RWPE1 (cell line): ENCODE data around the gene COX8A.
A peak's percentile ranks its signal among the peaks of the same experiment; 100 is the strongest.

Experiments
- CTCF ChIA-PET: fragments of 350-600 bp; sonication (Branson Sonifier 250); formaldehyde crosslinking; extraction: SDS; loops from one replicate; lab custom pipeline; 2021; lab: Yijun Ruan, JAX
- POLR2A ChIA-PET: fragments of 400-600 bp; formaldehyde crosslinking; extraction: SDS; loops from one replicate; lab custom pipeline; 2020; ENCODE audit warnings: antibody characterized with exemption; ENCODE audit not compliant: low non-redundant PET; lab: Yijun Ruan, JAX
- DNase-seq: peaks from one replicate; pipeline ENCODE4 v3.0.0; 2012; ENCODE audit warnings: low spot score
- H3K27ac ChIP-seq: fragments of 450-650 bp; 2 replicates; pipeline ENCODE4 v1.5.1; 2017
- TF ChIP-seq, protein P1 (sequence below): fragments of 450-650 bp; conservative IDR thresholded peaks from 2 replicates; pipeline ENCODE4 v1.5.1; 2017; ENCODE audit warnings: low read depth, mild to moderate bottlenecking

COX8A gene, protein sequence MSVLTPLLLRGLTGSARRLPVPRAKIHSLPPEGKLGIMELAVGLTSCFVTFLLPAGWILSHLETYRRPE

DNA sequence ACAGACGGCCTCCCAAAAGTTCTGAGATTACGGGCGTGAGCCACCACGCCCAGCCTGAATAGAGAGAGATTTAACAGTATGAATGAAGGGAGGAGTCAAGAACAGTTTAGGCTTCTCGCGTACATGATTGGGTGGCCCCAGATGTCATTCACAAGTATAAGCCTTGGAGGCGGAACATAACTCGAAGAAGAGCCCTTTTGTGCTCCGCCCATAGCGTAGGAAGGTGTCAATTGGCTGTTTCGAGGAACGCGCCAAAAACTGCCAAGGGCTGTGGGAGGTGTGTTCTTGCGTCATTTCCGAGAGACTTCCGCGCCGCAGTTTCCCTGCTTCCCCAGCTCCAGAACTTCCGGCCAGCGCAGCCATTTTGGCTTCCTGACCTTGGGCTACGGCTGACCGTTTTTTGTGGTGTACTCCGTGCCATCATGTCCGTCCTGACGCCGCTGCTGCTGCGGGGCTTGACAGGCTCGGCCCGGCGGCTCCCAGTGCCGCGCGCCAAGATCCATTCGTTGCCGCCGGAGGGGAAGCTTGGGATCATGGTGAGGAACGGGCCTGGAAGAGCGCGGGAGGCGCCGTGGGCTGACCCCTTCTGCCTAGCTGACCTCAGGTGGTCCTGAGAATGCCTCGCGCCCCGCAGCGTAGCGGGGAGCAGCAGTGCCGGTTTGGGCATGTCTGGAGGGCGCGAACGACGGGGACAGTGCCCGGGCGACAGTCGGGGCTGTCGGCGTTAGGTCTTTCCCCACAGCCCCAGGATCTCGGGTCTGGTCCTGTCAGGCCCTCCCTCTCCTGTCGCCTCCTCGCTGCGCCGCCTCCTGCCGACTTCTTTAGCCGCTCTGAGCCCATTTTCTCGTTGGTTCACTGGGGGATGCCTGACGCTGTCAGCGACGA is at the start of gene COX8A:
Gene COX8A, plus strand, starts transcription at position 362 of the 885 bp plus-strand sequence. Its CDS starts 61 bp downstream, at position 423.
- peak; percentile 99 for DNase-seq
- TF ChIP-seq, protein P1, sequence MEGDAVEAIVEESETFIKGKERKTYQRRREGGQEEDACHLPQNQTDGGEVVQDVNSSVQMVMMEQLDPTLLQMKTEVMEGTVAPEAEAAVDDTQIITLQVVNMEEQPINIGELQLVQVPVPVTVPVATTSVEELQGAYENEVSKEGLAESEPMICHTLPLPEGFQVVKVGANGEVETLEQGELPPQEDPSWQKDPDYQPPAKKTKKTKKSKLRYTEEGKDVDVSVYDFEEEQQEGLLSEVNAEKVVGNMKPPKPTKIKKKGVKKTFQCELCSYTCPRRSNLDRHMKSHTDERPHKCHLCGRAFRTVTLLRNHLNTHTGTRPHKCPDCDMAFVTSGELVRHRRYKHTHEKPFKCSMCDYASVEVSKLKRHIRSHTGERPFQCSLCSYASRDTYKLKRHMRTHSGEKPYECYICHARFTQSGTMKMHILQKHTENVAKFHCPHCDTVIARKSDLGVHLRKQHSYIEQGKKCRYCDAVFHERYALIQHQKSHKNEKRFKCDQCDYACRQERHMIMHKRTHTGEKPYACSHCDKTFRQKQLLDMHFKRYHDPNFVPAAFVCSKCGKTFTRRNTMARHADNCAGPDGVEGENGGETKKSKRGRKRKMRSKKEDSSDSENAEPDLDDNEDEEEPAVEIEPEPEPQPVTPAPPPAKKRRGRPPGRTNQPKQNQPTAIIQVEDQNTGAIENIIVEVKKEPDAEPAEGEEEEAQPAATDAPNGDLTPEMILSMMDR: no peak
- peak within 1 kb of the TSS; percentile 94 for H3K27ac ChIP-seq
- POLR2A ChIA-PET: no interaction called here
- CTCF ChIA-PET: interaction anchor here (0.8 kb wide), 1 partner anchor 138 kb away, joined by 3 read pairs; no protein-coding TSS in a partner anchor

DNA sequence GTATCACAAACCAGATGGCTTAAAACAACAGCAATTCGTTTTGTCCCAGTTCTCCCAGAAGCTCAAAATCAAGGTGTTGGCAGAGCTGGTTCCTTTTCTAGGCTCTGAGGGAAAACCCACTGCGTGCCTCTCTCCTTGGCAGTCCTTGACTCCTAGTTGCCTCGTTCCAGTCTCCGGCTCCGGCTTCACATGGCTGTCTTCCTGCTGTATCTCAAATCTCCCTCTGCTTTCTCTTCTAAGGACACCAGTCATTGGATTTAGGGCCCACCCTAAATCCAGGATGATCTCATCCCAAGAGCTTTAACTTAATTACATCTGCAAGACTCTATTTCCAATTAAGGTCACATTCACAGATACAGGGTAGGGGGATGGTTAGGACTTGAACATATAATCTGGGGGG is 44.8 kb upstream of the COX8A start:
- CTCF ChIA-PET: interaction anchor here (0.9 kb wide), 1 partner anchor 24 kb away, joined by 4 read pairs; no protein-coding TSS in a partner anchor
- H3K27ac ChIP-seq: no peak overlapping the region
- TF ChIP-seq, protein P1: no peak
- POLR2A ChIA-PET: no interaction called here
- no peak for DNase-seq

DNA sequence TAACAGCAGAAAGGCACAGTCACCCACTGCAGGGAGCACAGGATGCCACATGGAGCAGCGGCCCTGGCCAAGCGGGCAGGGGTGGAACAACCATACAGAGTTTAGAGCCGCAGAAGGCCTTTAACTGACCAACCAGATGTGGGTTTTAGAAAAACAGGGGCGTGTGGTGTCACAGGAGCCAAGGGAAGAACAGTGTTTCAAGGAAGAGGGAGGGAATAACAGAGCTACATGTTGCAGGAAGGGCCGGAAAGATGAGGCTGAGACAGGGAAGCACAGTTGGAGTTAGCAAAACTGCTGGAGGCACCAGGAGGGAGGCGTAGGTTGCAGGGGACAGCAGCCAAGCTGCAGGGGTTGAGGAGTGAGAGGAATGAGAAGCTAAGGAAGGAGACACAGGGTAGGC is 43.4 kb upstream of the COX8A start:
- no peak for DNase-seq
- ChIA-PET POLR2A (no interaction called here), CTCF (interaction anchor here (0.6 kb wide), 1 partner anchor 287 kb away, joined by 4 read pairs; no protein-coding TSS in a partner anchor)
- TF ChIP-seq, protein P1: no peak
- no peak overlapping the region for H3K27ac ChIP-seq

DNA sequence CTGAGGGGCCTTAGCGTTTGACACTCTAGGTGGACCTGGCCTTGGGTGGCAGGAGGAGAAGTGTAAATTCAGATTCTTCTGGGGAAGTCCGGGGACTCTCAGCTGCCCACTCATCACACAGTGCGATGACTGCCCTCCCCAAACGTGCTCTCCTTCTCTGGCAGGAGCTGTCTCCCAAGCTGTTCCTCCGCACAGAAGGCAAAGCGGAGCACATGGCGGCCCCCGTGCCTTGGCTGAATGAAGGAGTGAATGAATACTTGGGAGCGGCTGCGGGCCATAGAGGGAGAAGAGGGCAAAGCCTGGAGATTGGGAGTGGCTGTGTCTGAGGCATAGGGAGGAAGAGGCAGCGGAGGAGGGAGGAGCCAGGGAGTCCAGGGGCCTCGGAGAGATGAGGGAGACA is 42.5 kb upstream of the COX8A start:
- TF ChIP-seq, protein P1: no peak
- no peak for DNase-seq
- CTCF ChIA-PET: interaction anchor here (0.6 kb wide), 1 partner anchor 286 kb away, joined by 4 read pairs; no protein-coding TSS in a partner anchor
- H3K27ac ChIP-seq: no peak overlapping the region
- POLR2A ChIA-PET: no interaction called here

DNA sequence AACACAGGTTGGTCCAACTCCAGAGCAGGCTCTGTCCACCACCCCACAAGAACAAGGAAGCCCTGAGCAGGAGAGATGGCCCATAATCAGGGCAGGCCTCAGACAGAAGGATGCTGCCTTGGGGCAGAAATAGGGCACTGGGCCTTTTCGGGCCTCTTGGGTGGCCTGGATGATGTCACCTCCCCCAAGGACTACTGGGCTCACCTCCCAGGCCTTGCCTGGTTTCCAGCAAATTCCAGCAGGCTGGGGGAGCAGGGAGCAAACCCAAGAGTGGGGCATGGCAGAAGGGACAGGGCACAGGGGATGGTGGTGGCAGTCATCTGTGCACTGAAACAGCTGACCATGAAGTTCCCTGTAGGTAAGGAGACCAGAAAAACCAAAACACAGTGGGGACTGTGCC is 41.0 kb upstream of the COX8A start:
- POLR2A ChIA-PET: no interaction called here
- DNase-seq: no peak
- H3K27ac ChIP-seq: 0 out of 2 replicates have a peak overlapping the region, but pooled peaks have one; percentile 3
- CTCF ChIA-PET: interaction anchor here (0.6 kb wide), 1 partner anchor 1422 kb away, joined by 3 read pairs; no protein-coding TSS in a partner anchor
- TF ChIP-seq, protein P1: no peak

DNA sequence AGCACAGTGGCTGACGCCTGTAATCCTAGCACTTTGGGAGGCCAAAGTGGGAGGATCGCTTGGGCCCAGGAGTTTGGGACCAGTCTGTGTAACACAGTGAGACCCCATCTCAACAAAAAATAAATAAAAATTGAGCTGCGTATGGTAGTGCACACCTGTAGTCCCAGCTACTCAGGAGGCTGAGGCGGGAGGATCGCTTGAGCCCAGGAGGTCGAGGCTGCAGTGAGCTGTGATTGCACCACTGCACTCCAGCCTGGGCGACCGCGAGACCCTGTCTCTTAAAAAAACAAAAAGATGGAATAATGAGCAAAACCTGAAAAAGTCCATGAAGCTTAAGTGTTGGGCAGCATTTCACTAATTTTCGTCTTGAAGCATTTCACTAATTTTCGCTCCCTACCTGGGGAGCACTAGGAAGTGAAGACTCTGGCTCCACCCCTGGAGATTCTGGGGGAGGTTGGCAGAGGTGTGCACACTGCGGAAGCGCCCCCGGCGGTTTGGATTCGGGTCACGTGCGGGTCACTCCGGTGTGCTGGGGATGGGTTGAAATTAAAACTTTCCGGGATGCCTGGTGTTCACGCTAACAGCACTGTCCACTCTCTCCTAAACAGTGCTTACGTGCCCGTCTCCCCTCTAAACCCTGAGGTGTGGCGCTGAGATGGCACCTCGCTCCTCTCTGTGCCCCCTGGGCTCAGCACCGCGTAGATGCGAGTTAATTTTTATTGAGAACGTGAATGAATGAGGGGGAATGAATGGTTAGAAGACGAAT is 36.5 kb upstream of the COX8A start:
- peak overlapping the region; percentile 89 for H3K27ac ChIP-seq
- TF ChIP-seq, protein P1: no peak
- peak; percentile 67 for DNase-seq
- ChIA-PET POLR2A (interaction anchor here (0.6 kb wide), 1 partner anchor 8 kb away, joined by 4 read pairs; no protein-coding TSS in a partner anchor), CTCF (interaction anchor here (0.5 to 0.6 kb wide), 3 partner anchors 10 to 130 kb away, joined by 3 to 4 read pairs (median 3); no protein-coding TSS in a partner anchor)
